ENCODE data around the gene KCNIP3.
"Not testable (repeated sequence)": the region's sequence is repeated elsewhere in the genome, so short reads cannot be mapped to it uniquely, and the experiment has no call there.

Gene KCNIP3

GRCh38 chr2:95296880-95297487 lies at the start of gene KCNIP3:
KCNIP3 (plus strand) TSS chr2:95297347; CDS start chr2:95297439, 92 bp downstream.
- DNase-seq = no peak

GRCh38 chr2:95258271-95258670 lies 38.9 kb upstream of the KCNIP3 start:
- no peak for DNase-seq

GRCh38 chr2:95260028-95261023 lies 36.8 kb upstream of the KCNIP3 start:
- DNase-seq = no peak

GRCh38 chr2:95261602-95262001 lies 35.5 kb upstream of the KCNIP3 start:
- DNase-seq = no peak

GRCh38 chr2:95262896-95263542 lies 34.1 kb upstream of the KCNIP3 start:
- no peak for DNase-seq

GRCh38 chr2:95264624-95265023 lies 32.5 kb upstream of the KCNIP3 start:
- no peak for DNase-seq

- no peak for DNase-seq
These were observed 32.0 kb upstream of the KCNIP3 start for GRCh38 chr2:95265182-95265581.

- DNase-seq = no peak
These were observed 30.2 kb upstream of the KCNIP3 start for GRCh38 chr2:95266781-95267430.

GRCh38 chr2:95267458-95268210 lies 29.5 kb upstream of the KCNIP3 start:
- no peak for DNase-seq

- DNase-seq = no peak
These were observed 28.7 kb upstream of the KCNIP3 start for GRCh38 chr2:95268211-95269035.

- no peak for DNase-seq
These were observed 28.0 kb upstream of the KCNIP3 start for GRCh38 chr2:95269036-95269680.

GRCh38 chr2:95269745-95270144 lies 27.4 kb upstream of the KCNIP3 start:
- DNase-seq = not testable (repeated sequence)

GRCh38 chr2:95270541-95271081 lies 26.5 kb upstream of the KCNIP3 start:
- no peak for DNase-seq

- no peak for DNase-seq
These were observed 25.7 kb upstream of the KCNIP3 start for GRCh38 chr2:95271381-95271971.

- DNase-seq = no peak
These were observed 24.8 kb upstream of the KCNIP3 start for GRCh38 chr2:95272299-95272751.

- DNase-seq = no peak
These were observed 24.4 kb upstream of the KCNIP3 start for GRCh38 chr2:95272781-95273180.

- DNase-seq = no peak
These were observed 23.4 kb upstream of the KCNIP3 start for GRCh38 chr2:95273566-95274290.

GRCh38 chr2:95274291-95275150 lies 22.6 kb upstream of the KCNIP3 start, which contains the start of gene PROM2:
PROM2 (plus strand) TSS chr2:95274449; CDS start chr2:95274586, 137 bp downstream.
- no peak for DNase-seq
